Measurements from ENCODE around the gene TDP1. TPM values are rescaled to one million over a fixed set of nuclear protein-coding genes. Genes with fewer than 3 reads are reported as not detected.
"Not testable (repeated sequence)": the region's sequence is repeated elsewhere in the genome, so short reads cannot be mapped to it uniquely, and the experiment has no call there.

The TDP1 gene
- total RNA-seq, 2 experiments from 2014 or later = 77.0 to 77.2 TPM

- Mint-ChIP-seq H3K4me1 (ENCODE audit: low read depth) (peaks cover 14% of the 10 kb centered on the region), H3K27me3 (ENCODE audit: low read depth) (peaks cover 54% of the 10 kb centered on the region), H3K4me3 (peak overlapping the region; percentile 72), H3K27ac (no peak overlapping the region), H3K9me3 (no peaks in the 10 kb centered on the region), H3K36me3 (ENCODE audit: low read depth) (no peaks in the 10 kb centered on the region)
- intact Hi-C loops (cut with micrococcal nuclease) = loop anchor here (1.0 to 2.0 kb wide), 3 partner anchors 88 to 121 kb away; no protein-coding TSS in a partner anchor
- peak; percentile 49 for DNase-seq
- CTCF ChIA-PET = interaction anchor here (0.9 to 1.5 kb wide), 2 partner anchors 87 to 121 kb away, joined by 3 to 4 read pairs; no protein-coding TSS in a partner anchor
Measured at GRCh38 chr14:90060312-90060964, 104.7 kb downstream of the TDP1 start.

- no peaks in the 10 kb centered on the region for H3K36me3 Mint-ChIP-seq (ENCODE audit: low read depth)
- CTCF ChIA-PET = interaction anchor here (1.5 to 2.2 kb wide), 2 partner anchors 121 to 122 kb away, joined by 3 to 10 read pairs; no protein-coding TSS in a partner anchor
- H3K4me3 Mint-ChIP-seq = peak overlapping the region; percentile 72
- H3K27me3 Mint-ChIP-seq (ENCODE audit: low read depth) = peaks cover 51% of the 10 kb centered on the region
- no peaks in the 10 kb centered on the region for H3K9me3 Mint-ChIP-seq
- peak; percentile 22 for DNase-seq
- H3K4me1 Mint-ChIP-seq (ENCODE audit: low read depth) = peaks cover 14% of the 10 kb centered on the region
- intact Hi-C loops (cut with micrococcal nuclease) = loop anchor here (1.0 to 2.0 kb wide), 3 partner anchors 88 to 122 kb away; no protein-coding TSS in a partner anchor
- H3K27ac Mint-ChIP-seq = no peak overlapping the region
Measured at GRCh38 chr14:90060965-90061684, 105.4 kb downstream of the TDP1 start.

GRCh38 chr14:90061685-90062126 lies 106.0 kb downstream of the TDP1 start, which contains the start of gene KCNK13:
Gene KCNK13, plus strand, starts transcription at chr14:90061994. Its CDS starts 212 bp downstream, at chr14:90062206.
- H3K4me1 Mint-ChIP-seq (ENCODE audit: low read depth) = peaks cover 14% of the 10 kb centered on the region
- no peaks in the 10 kb centered on the region for H3K9me3 Mint-ChIP-seq
- intact Hi-C loops (cut with micrococcal nuclease) = loop anchor here (2.0 kb wide), 2 partner anchors 89 to 173 kb away; no protein-coding TSS in a partner anchor
- no peak for DNase-seq
- H3K27me3 Mint-ChIP-seq (ENCODE audit: low read depth) = peaks cover 53% of the 10 kb centered on the region
- H3K36me3 Mint-ChIP-seq (ENCODE audit: low read depth) = no peaks in the 10 kb centered on the region
- CTCF ChIA-PET = interaction anchor here (0.8 to 2.2 kb wide), 2 partner anchors 87 to 122 kb away, joined by 4 to 10 read pairs; no protein-coding TSS in a partner anchor
- H3K27ac Mint-ChIP-seq = no peak within 1 kb of the TSS
- H3K4me3 Mint-ChIP-seq = peak within 1 kb of the TSS; percentile 74

- intact Hi-C loops (cut with micrococcal nuclease) = loop anchor here (2.0 kb wide), 1 partner anchor 173 kb away; no protein-coding TSS in a partner anchor
- H3K27ac Mint-ChIP-seq = no peak overlapping the region
- H3K4me3 Mint-ChIP-seq = peak overlapping the region; percentile 59
Measured at GRCh38 chr14:90062127-90062794, 106.5 kb downstream of the TDP1 start.

GRCh38 chr14:90062822-90063539 lies 107.3 kb downstream of the TDP1 start:
- no peak overlapping the region for H3K27ac Mint-ChIP-seq
- intact Hi-C loops (cut with micrococcal nuclease) = loop anchor here (2.0 kb wide), 1 partner anchor 172 kb away; no protein-coding TSS in a partner anchor
- H3K4me3 Mint-ChIP-seq = peak overlapping the region; percentile 59
- H3K9me3 Mint-ChIP-seq = no peaks in the 10 kb centered on the region
- peaks cover 14% of the 10 kb centered on the region for H3K4me1 Mint-ChIP-seq (ENCODE audit: low read depth)
- H3K36me3 Mint-ChIP-seq (ENCODE audit: low read depth) = no peaks in the 10 kb centered on the region
- H3K27me3 Mint-ChIP-seq (ENCODE audit: low read depth) = peaks cover 48% of the 10 kb centered on the region
- DNase-seq = no peak
- CTCF ChIA-PET = interaction anchor here (0.5 to 2.2 kb wide), 2 partner anchors 124 to 446 kb away, joined by 3 to 10 read pairs; no protein-coding TSS in a partner anchor

More at GRCh38 chr14:90062127-90062794, 106.5 kb downstream of the TDP1 start:
- peak; percentile 21 for DNase-seq
- Mint-ChIP-seq H3K4me1 (ENCODE audit: low read depth) (peaks cover 14% of the 10 kb centered on the region), H3K36me3 (ENCODE audit: low read depth) (no peaks in the 10 kb centered on the region), H3K27me3 (ENCODE audit: low read depth) (peaks cover 50% of the 10 kb centered on the region), H3K9me3 (no peaks in the 10 kb centered on the region)
- CTCF ChIA-PET = interaction anchor here (0.5 to 2.2 kb wide), 3 partner anchors 88 to 447 kb away, joined by 3 to 10 read pairs (median 4); no protein-coding TSS in a partner anchor

GRCh38 chr14:90072350-90072749 lies 116.6 kb downstream of the TDP1 start:
- Mint-ChIP-seq H3K9me3 (no peaks in the 10 kb centered on the region), H3K4me1 (ENCODE audit: low read depth) (no peaks in the 10 kb centered on the region), H3K27me3 (ENCODE audit: low read depth) (peaks cover 18% of the 10 kb centered on the region), H3K4me3 (no peak overlapping the region), H3K36me3 (ENCODE audit: low read depth) (no peaks in the 10 kb centered on the region), H3K27ac (no peak overlapping the region)
- intact Hi-C loops (cut with micrococcal nuclease) = no loop called here
- CTCF ChIA-PET = no interaction called here
- no peak for DNase-seq

GRCh38 chr14:90079576-90079975 lies 123.8 kb downstream of the TDP1 start:
- Mint-ChIP-seq H3K27me3 (ENCODE audit: low read depth) (peaks cover 17% of the 10 kb centered on the region), H3K27ac (no peak overlapping the region), H3K4me3 (no peak overlapping the region), H3K4me1 (ENCODE audit: low read depth) (no peaks in the 10 kb centered on the region), H3K9me3 (no peaks in the 10 kb centered on the region), H3K36me3 (ENCODE audit: low read depth) (no peaks in the 10 kb centered on the region)
- CTCF ChIA-PET = interaction anchor here (1.2 kb wide), 1 partner anchor 140 kb away, joined by 3 read pairs; no protein-coding TSS in a partner anchor
- DNase-seq = no peak
- intact Hi-C loops (cut with micrococcal nuclease) = no loop called here

GRCh38 chr14:90087433-90087832 lies 131.7 kb downstream of the TDP1 start:
- Mint-ChIP-seq H3K4me1 (ENCODE audit: low read depth) (no peaks in the 10 kb centered on the region), H3K27me3 (ENCODE audit: low read depth) (peaks cover 15% of the 10 kb centered on the region), H3K36me3 (ENCODE audit: low read depth) (no peaks in the 10 kb centered on the region), H3K4me3 (no peak overlapping the region), H3K9me3 (no peaks in the 10 kb centered on the region), H3K27ac (no peak overlapping the region)
- CTCF ChIA-PET = no interaction called here
- no peak for DNase-seq
- intact Hi-C loops (cut with micrococcal nuclease) = no loop called here

GRCh38 chr14:90088176-90088575 lies 132.4 kb downstream of the TDP1 start:
- Mint-ChIP-seq H3K27me3 (ENCODE audit: low read depth) (peaks cover 14% of the 10 kb centered on the region), H3K27ac (no peak overlapping the region), H3K4me3 (no peak overlapping the region), H3K9me3 (no peaks in the 10 kb centered on the region), H3K36me3 (ENCODE audit: low read depth) (no peaks in the 10 kb centered on the region), H3K4me1 (ENCODE audit: low read depth) (no peaks in the 10 kb centered on the region)
- intact Hi-C loops (cut with micrococcal nuclease) = no loop called here
- CTCF ChIA-PET = interaction anchor here (0.5 kb wide), 1 partner anchor 18 kb away, joined by 3 read pairs; no protein-coding TSS in a partner anchor
- DNase-seq = no peak

GRCh38 chr14:90089486-90089885 lies 133.8 kb downstream of the TDP1 start:
- H3K4me3 Mint-ChIP-seq; CTCF ChIA-PET; DNase-seq; H3K9me3 Mint-ChIP-seq; intact Hi-C loops (cut with micrococcal nuclease); H3K4me1 Mint-ChIP-seq (ENCODE audit: low read depth); H3K27ac Mint-ChIP-seq; H3K36me3 Mint-ChIP-seq (ENCODE audit: low read depth): not testable (repeated sequence)
- H3K27me3 Mint-ChIP-seq (ENCODE audit: low read depth) = peaks cover 14% of the 10 kb centered on the region

GRCh38 chr14:90091393-90091792 lies 135.7 kb downstream of the TDP1 start:
- DNase-seq = no peak
- no peaks in the 10 kb centered on the region for H3K36me3 Mint-ChIP-seq (ENCODE audit: low read depth)
- no peaks in the 10 kb centered on the region for H3K9me3 Mint-ChIP-seq
- CTCF ChIA-PET = no interaction called here
- H3K27me3 Mint-ChIP-seq (ENCODE audit: low read depth) = peaks cover 16% of the 10 kb centered on the region
- H3K4me1 Mint-ChIP-seq (ENCODE audit: low read depth) = peaks cover 5% of the 10 kb centered on the region
- intact Hi-C loops (cut with micrococcal nuclease) = no loop called here
- no peak overlapping the region for H3K27ac Mint-ChIP-seq
- H3K4me3 Mint-ChIP-seq = no peak overlapping the region
